Stimulated activated CD8-positive, alpha-beta memory T cell treated with anti-CD3 and anti-CD28 coated beads, Interleukin-12 subunit alpha, Interleukin-12 subunit beta, amount 100 ng/mL, for 1 hour (primary cell): Measurements from ENCODE around the gene UBR2.

Experiments used
- DNase-seq: peaks from one replicate; pipeline ENCODE4 v3.0.0-alpha.2; 2020; ENCODE audit warnings: low read depth

Gene UBR2

GRCh38 chr6:42563697-42564505, at the start of gene UBR2:
TSS of gene UBR2 (plus strand) at chr6:42564029. CDS start at chr6:42564320, 291 bp downstream.
- DNase-seq: peak; percentile 87

GRCh38 chr6:42514745-42515144, 49.1 kb upstream of the UBR2 start:
- DNase-seq: no peak

GRCh38 chr6:42519779-42520178, 44.0 kb upstream of the UBR2 start:
- no peak for DNase-seq

GRCh38 chr6:42520786-42521607, 42.8 kb upstream of the UBR2 start:
- DNase-seq: no peak

- no peak for DNase-seq
Observed at GRCh38 chr6:42522036-42522435, 41.8 kb upstream of the UBR2 start.

- DNase-seq: no peak
Observed at GRCh38 chr6:42522942-42523814, 40.7 kb upstream of the UBR2 start.

GRCh38 chr6:42525206-42525605, 38.6 kb upstream of the UBR2 start:
- no peak for DNase-seq

GRCh38 chr6:42526616-42527015, 37.2 kb upstream of the UBR2 start:
- no peak for DNase-seq

GRCh38 chr6:42527204-42527603, 36.6 kb upstream of the UBR2 start:
- DNase-seq: no peak

- DNase-seq: no peak
Observed at GRCh38 chr6:42530296-42530695, 33.5 kb upstream of the UBR2 start.

- no peak for DNase-seq
Observed at GRCh38 chr6:42530751-42531150, 33.1 kb upstream of the UBR2 start.

GRCh38 chr6:42532038-42532669, 31.7 kb upstream of the UBR2 start:
- DNase-seq: no peak

- no peak for DNase-seq
Observed at GRCh38 chr6:42533794-42534193, 30.0 kb upstream of the UBR2 start.

GRCh38 chr6:42537536-42537935, 26.3 kb upstream of the UBR2 start:
- no peak for DNase-seq

GRCh38 chr6:42539135-42539534, 24.7 kb upstream of the UBR2 start:
- no peak for DNase-seq

GRCh38 chr6:42545226-42545773, 18.5 kb upstream of the UBR2 start:
- DNase-seq: no peak

GRCh38 chr6:42547407-42548329, 16.2 kb upstream of the UBR2 start:
- DNase-seq: peak; percentile 81

- DNase-seq: no peak
Observed at GRCh38 chr6:42550277-42550676, 13.6 kb upstream of the UBR2 start.

GRCh38 chr6:42551217-42551616, 12.6 kb upstream of the UBR2 start:
- DNase-seq: no peak

GRCh38 chr6:42552380-42552779, 11.4 kb upstream of the UBR2 start:
- no peak for DNase-seq
